Astrocyte of the spinal cord (primary cell): ENCODE data around the gene MYT1.

Experiments used
- DNase-seq: peaks from one replicate; pipeline ENCODE4 v3.0.0; 2011; ENCODE audit warnings: low read depth, low spot score
- H3K4me3 ChIP-seq: 2 replicates; pipeline ENCODE4 v1.5.1; 2011; ENCODE audit warnings: low read depth, mild to moderate bottlenecking, low read length, moderate library complexity
- CTCF ChIP-seq: IDR thresholded peaks from 2 replicates; pipeline ENCODE4 v1.5.1; 2012; ENCODE audit warnings: low read depth, mild to moderate bottlenecking, low read length, inconsistent platforms
- in situ Hi-C: cut with HindIII; loops from 2 replicates; pipeline ENCODE4 v1.10.0; 2017; ENCODE audit warnings: low sequenced_read_pairs

Gene MYT1

GRCh38 chr20:64240243-64241015 is 76.2 kb downstream of the MYT1 start:
- in situ Hi-C loops: no loop called here
- TF ChIP-seq CTCF: no peak
- no peak for DNase-seq

GRCh38 chr20:64241061-64241460 is 76.8 kb downstream of the MYT1 start:
- DNase-seq: no peak
- no peak for TF ChIP-seq CTCF

More at GRCh38 chr20:64240243-64241015, 76.2 kb downstream of the MYT1 start:
- H3K4me3 ChIP-seq: no peak overlapping the region

GRCh38 chr20:64242003-64242796 is 77.9 kb downstream of the MYT1 start:
- in situ Hi-C loops: no loop called here
- TF ChIP-seq CTCF: no peak

More at GRCh38 chr20:64241061-64241460, 76.8 kb downstream of the MYT1 start:
- in situ Hi-C loops: no loop called here
- H3K4me3 ChIP-seq: no peak overlapping the region

GRCh38 chr20:64242797-64243475 is 78.7 kb downstream of the MYT1 start:
- in situ Hi-C loops: no loop called here
- DNase-seq: no peak
- no peak for TF ChIP-seq CTCF
- no peak overlapping the region for H3K4me3 ChIP-seq

More at GRCh38 chr20:64242003-64242796, 77.9 kb downstream of the MYT1 start:
- no peak overlapping the region for H3K4me3 ChIP-seq
- no peak for DNase-seq

GRCh38 chr20:64244281-64244805 is 80.1 kb downstream of the MYT1 start:
- no peak overlapping the region for H3K4me3 ChIP-seq
- in situ Hi-C loops: no loop called here
- TF ChIP-seq CTCF: no peak

More at GRCh38 chr20:64244281-64244805, 80.1 kb downstream of the MYT1 start:
- no peak for DNase-seq
